Tibial artery (tissue), 4 donors: ENCODE measurements around the gene RASGRP2.
"Not testable (repeated sequence)": the region's sequence is repeated elsewhere in the genome, so short reads cannot be mapped to it uniquely, and the experiment has no call there.

ENCODE experiments used
- DNase-seq, 2 donors: peaks; one replicate each; pipeline ENCODE4 v3.0.0-alpha.2; 2019
- H3K27ac ChIP-seq, 2 donors: fragments of 200-600 bp; sonication (generic) in 1 of 2; 1 replicate in 1 of 2; 2 replicates in 1 of 2; pipeline ENCODE4 v1.5.1; 2018 to 2019; ENCODE audit warnings: mild to moderate bottlenecking in 1 of 2
- H3K27me3 ChIP-seq, 2 donors: fragments of 200-600 bp; sonication (generic) in 1 of 2; one replicate each; pipeline versions ENCODE4 v1.5.1 to v1.6.0; 2016 to 2019
- H3K36me3 ChIP-seq, 3 donors: fragments of 200-600 bp; sonication (generic) in 2 of 3; one replicate each; pipeline ENCODE4 v1.5.1; 2016 to 2019; ENCODE audit warnings: mild to moderate bottlenecking in 2 of 3
- H3K4me1 ChIP-seq, 4 donors: fragments of 200-600 bp; sonication (generic) in 2 of 4; 1 replicate in 3 of 4; 2 replicates in 1 of 4; pipeline ENCODE4 v1.5.1; 2016 to 2019
- H3K4me3 ChIP-seq, 2 donors: fragments of 200-600 bp; sonication (generic) in 1 of 2; 1 replicate in 1 of 2; 2 replicates in 1 of 2; pipeline ENCODE4 v1.5.1; 2018 to 2019; ENCODE audit warnings: mild to moderate bottlenecking in 2 of 2
- H3K9me3 ChIP-seq, 3 donors: fragments of 200-600 bp; sonication (generic) in 1 of 3; one replicate each; pipeline ENCODE4 v1.5.1; 2016 to 2019
- CTCF ChIP-seq, 2 experiments: fragments of 200-600 bp in 1 of 2; fragments of 450-650 bp in 1 of 2; IDR thresholded peaks; one replicate each; pipeline ENCODE4 v1.5.1; 2017 to 2019; ENCODE audit warnings: antibody characterized with exemption in 2 of 2, mild to moderate bottlenecking in 1 of 2, moderate library complexity in 1 of 2
- intact Hi-C: fragments of 100-400 bp; cut with DNase I; formaldehyde crosslinking; loops from one replicate; pipeline ENCODE4 v1.15.0; 2023; ENCODE audit warnings: low total_unique reads

The RASGRP2 gene

GRCh38 chr11:64710418-64711137 is 33.4 kb downstream of the RASGRP2 start:
- Histone ChIP-seq H3K27ac (no peak overlapping the region), H3K4me3 (no peak overlapping the region), H3K27me3 (peaks cover 10 to 88% of the 10 kb centered on the region in 2 donors), H3K9me3 (no peaks in the 10 kb centered on the region), H3K4me1 (peaks cover 0 to 19% (median 11%) of the 10 kb centered on the region in 4 donors), H3K36me3 (no peaks in the 10 kb centered on the region)
- no peak for TF ChIP-seq CTCF (IDR thresholded peaks at IDR 0.05)
- intact Hi-C loops, result no loop called here
- no peak for DNase-seq

GRCh38 chr11:64705501-64705900 is 38.4 kb downstream of the RASGRP2 start:
- no peak overlapping the region for H3K4me3 ChIP-seq
- TF ChIP-seq CTCF (IDR thresholded peaks at IDR 0.05), result no peak
- no peak for DNase-seq
- H3K9me3 ChIP-seq, result no peaks in the 10 kb centered on the region
- intact Hi-C loops, result no loop called here
- no peak overlapping the region for H3K27ac ChIP-seq
- H3K4me1 ChIP-seq, result no peaks in the 10 kb centered on the region
- no peaks in the 10 kb centered on the region for H3K36me3 ChIP-seq
- H3K27me3 ChIP-seq, result peaks cover 0 to 64% of the 10 kb centered on the region in 2 donors

- H3K27ac ChIP-seq, result no peak overlapping the region
- H3K4me3 ChIP-seq, result no peak overlapping the region
- peaks cover 0 to 42% of the 10 kb centered on the region in 2 donors for H3K27me3 ChIP-seq
- no peaks in the 10 kb centered on the region for H3K36me3 ChIP-seq
- no peak for TF ChIP-seq CTCF (IDR thresholded peaks at IDR 0.05)
- no peaks in the 10 kb centered on the region for H3K4me1 ChIP-seq
- intact Hi-C loops, result no loop called here
- no peaks in the 10 kb centered on the region for H3K9me3 ChIP-seq
- DNase-seq, result no peak
Observed at GRCh38 chr11:64703048-64703447, 40.9 kb downstream of the RASGRP2 start.

GRCh38 chr11:64701956-64702355 is 42.0 kb downstream of the RASGRP2 start:
- DNase-seq, H3K36me3 ChIP-seq, H3K9me3 ChIP-seq, intact Hi-C loops, H3K4me1 ChIP-seq, H3K27ac ChIP-seq, H3K4me3 ChIP-seq: not testable (repeated sequence)
- H3K27me3 ChIP-seq, result peaks cover 0 to 32% of the 10 kb centered on the region in 2 donors

- intact Hi-C loops, result no loop called here
- Histone ChIP-seq H3K4me1 (no peaks in the 10 kb centered on the region), H3K27me3 (peaks cover 0 to 39% of the 10 kb centered on the region in 2 donors), H3K27ac (no peak overlapping the region), H3K36me3 (no peaks in the 10 kb centered on the region), H3K9me3 (no peaks in the 10 kb centered on the region), H3K4me3 (no peak overlapping the region)
- TF ChIP-seq CTCF (IDR thresholded peaks at IDR 0.05), result no peak
- DNase-seq, result no peak
Observed at GRCh38 chr11:64698427-64698826, 45.5 kb downstream of the RASGRP2 start.

GRCh38 chr11:64697663-64698375 is 46.1 kb downstream of the RASGRP2 start:
- Histone ChIP-seq H3K36me3 (no peaks in the 10 kb centered on the region), H3K27me3 (peaks cover 0 to 40% of the 10 kb centered on the region in 2 donors), H3K4me1 (no peaks in the 10 kb centered on the region), H3K4me3 (no peak overlapping the region), H3K27ac (no peak overlapping the region), H3K9me3 (no peaks in the 10 kb centered on the region)
- intact Hi-C loops, result no loop called here
- no peak for DNase-seq
- TF ChIP-seq CTCF (IDR thresholded peaks at IDR 0.05), result no peak
